GM21447 (cell line): ENCODE results near the gene NFATC4.
A peak's percentile ranks its signal among the peaks of the same experiment; 100 is the strongest.
"Not testable (repeated sequence)": the region's sequence is repeated elsewhere in the genome, so short reads cannot be mapped to it uniquely, and the experiment has no call there.

Experiments used
- ATAC-seq: cut with Tn5 transposase; IDR thresholded peaks from one replicate; pipeline ENCODE4 v1.9.1; 2021; ENCODE audit not compliant: unreplicated experiment

NFATC4 gene

DNA sequence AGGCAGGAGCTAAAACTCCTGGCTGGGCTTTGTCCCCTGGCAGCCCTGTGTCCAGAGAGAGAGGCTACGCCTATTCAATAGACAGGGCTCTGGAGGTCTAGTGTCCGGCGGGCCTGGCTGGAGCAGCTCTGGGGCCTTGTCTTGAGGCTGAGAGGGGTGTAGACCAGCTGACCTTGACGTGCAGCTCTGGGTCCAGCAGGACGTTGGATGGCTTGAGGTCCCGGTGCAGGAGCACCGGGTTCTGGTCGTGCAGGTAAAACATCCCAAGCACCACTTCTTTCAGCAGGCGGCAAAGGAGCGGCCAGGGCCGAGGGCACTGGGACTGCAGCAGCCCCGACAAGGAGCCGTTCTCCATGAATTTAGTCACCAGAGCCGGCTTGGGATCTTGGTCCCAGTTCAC lies 29.1 kb upstream of the NFATC4 start:
- ATAC-seq, result no peak

DNA sequence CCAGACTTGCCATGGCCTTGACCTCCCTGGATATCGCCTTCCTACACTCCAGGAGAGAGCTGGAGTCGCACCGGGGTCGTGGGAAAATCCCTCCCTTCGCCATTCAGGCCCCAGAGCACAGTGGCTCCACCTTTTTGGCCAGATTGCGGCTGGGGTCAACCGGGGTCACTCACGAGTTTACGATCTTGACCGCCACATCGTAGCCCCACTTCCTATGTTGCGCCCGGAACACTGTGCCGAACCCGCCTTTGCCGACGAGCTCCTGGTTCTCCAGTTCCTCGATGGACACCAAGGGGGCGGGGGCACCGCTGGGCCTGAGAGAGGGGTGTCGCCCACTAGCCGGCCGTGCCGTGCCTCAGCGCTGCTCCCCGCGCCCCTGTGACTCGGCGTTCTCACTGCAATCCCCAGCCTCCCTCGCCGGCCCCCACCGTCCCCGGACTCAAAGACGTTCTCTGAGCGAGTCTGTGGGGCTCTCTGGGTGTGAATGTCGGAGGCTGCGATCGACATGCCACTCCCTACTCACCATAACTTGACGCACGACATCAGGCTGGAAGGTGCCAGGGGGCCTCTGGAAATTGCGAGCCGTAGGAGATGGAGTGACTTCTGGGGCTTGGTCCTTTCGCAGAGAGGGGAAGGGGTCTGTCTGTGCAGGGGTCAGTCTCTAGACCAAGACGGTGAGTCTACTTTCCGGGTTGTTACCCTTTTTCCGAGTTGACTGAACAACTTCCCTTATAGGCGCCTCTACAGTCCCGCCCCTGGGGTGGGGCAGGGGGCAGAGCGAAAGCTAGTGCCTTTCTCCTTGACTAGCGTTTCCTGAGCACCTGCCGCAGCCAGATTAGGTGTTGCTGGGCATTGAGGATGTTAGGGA lies 28.5 kb upstream of the NFATC4 start, which contains the start of gene RIPK3:
RIPK3 (minus strand) TSS at position 708 of the 868 bp plus-strand sequence; CDS start at position 543, 165 bp downstream.
- ATAC-seq, result peak; percentile 92

DNA sequence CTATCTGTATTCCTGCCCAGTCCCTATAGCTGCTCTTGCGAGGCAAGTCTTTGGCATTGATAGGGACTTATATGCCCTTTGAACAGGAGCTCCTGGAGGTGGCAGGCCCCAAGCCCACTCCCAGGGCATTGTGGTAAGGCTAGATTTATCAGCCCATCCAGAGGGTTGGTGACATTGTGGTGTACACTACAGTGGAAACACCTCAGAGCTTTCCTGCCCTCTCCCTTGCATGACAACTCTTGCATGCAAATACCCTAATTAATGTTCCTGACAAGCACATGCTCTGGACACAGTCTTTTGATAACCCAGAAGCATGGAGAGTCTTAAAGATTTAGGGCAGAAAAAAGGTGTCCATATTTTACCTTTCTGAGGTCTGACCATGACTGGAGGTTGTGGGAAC lies 27.4 kb upstream of the NFATC4 start:
- no peak for ATAC-seq

DNA sequence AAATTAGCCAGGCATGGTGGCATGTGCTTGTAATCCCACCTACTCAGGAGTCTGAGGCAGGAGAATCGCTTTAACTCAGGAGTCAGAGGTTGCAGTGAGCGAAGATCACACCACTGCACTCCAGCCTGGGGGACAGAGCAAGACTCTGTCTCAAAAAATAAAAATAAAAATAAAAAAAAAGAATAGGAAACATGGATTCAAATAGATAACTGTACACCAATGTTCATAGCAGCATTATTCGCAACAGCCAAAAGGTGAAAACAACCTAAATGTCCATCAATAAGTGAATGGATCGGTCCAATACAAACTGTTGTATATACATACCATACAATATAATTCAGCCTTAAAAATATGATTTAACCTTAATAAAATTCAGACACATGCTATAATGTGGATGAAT lies 25.1 kb upstream of the NFATC4 start:
- ATAC-seq, result no peak

DNA sequence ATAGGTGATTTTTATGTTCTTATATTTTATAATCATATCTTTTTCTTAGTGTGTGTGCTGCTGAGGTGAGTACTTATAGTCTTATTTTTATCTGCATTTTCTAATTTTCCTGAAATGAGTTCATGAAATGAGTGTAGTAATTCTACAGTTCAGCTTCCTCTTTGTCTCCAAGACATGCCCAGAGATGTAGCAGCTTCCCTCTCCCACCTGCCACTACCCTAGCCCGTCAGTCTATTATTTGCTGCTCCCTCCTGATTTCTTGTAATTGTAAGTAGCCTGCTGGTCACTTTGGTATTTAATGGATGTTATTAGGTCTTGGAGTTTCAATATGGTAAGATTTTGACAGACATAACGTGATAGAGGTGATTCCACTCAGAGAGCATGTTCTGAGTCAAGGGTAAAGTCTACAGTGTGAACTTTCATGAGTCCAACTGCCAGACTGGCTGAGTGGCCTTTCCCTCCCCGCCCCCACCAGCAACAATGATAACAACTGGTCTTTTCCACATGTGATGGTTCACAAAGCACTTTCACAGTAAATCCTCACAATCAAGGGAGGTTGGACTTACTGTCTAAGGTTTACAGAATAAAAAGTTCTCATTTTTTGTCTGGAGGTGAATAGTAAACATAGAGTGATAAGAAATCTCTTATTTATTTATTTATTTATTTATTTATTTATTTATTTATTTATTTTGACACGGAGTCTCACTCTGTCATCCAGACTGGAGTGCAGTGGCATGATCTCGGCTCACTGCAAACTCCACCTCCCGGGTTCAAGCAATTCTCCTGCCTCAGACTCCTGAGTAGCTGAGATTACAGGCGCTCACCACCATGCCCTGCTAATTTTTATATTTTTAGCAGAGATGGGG lies 24.0 kb upstream of the NFATC4 start:
- no peak for ATAC-seq

DNA sequence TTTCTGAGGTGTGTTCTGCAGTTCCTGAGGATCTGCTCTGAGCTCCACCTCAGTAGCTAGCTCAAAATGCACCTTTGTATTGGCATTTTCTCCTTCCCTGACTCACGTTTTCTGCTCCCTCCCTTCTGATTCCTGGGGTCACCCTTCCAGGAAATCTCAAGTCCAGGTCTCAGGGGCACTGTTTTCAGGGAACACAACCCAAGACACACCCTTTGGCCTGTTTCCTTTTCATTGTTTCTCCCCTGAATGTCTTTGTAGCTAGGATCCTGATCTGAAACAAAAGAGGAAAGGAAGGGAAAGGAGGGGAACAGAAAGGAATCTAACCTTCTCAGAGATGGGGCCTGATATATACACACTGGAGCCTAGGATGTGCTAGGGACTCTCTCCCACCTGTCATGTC lies 20.9 kb upstream of the NFATC4 start:
- ATAC-seq, result no peak

DNA sequence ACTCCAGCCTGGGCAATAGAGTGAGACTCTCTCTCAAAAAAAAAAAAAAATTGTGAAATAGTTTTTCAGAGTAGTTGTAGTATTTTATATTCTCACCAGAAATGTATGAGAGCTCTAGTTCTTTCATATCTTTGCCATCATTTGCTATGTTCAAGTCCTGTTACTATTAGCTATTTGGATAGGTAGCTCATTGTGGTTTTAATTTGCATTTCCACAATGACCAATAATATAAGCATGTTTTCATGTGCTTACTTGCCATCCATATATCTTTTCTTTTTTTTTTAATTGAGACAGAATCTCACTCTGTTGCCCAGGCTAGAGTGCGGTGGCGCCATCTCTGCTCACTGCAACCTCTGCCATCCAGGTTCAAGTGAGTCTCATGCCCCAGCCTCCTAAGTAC lies 19.8 kb upstream of the NFATC4 start:
- no peak for ATAC-seq

DNA sequence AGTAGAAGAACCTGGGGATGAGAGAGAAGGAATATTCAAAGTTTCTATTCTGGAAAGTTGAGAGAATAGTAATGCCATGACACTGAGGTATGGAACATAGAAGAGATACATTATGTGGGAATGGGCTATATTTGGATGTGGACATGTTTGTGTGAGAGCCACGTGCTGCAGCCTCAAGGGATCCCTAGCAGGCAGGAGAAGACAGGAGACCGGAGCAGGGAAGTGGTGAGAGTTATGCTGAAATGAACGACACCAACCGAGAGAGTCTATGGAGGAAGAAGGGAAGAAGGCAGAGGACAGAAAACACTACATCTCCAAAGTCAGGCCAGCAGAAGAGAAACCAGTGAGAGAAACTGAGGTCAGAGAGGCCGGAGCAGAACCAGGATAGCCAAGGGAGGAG lies 18.2 kb upstream of the NFATC4 start:
- no peak for ATAC-seq

DNA sequence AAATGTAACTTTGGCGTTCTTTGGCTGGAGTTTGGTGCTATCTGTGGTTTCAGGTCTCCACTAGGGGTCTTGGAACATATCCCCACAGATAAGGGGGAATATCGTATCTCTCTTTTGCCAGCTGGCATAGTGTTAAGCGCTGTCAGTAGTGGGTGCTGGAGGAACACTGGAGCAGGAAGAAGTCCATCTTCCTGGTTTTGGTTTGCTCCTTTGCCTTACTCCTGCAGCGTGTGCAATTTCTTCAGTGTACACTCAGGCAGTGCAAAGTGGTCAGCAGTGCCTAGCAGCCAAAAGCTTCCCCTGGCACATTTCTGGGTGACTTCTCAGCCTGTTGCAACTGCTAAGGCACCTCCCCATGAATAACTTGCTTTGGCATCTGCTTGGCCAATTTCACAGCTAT lies 16.5 kb upstream of the NFATC4 start:
- no peak for ATAC-seq

DNA sequence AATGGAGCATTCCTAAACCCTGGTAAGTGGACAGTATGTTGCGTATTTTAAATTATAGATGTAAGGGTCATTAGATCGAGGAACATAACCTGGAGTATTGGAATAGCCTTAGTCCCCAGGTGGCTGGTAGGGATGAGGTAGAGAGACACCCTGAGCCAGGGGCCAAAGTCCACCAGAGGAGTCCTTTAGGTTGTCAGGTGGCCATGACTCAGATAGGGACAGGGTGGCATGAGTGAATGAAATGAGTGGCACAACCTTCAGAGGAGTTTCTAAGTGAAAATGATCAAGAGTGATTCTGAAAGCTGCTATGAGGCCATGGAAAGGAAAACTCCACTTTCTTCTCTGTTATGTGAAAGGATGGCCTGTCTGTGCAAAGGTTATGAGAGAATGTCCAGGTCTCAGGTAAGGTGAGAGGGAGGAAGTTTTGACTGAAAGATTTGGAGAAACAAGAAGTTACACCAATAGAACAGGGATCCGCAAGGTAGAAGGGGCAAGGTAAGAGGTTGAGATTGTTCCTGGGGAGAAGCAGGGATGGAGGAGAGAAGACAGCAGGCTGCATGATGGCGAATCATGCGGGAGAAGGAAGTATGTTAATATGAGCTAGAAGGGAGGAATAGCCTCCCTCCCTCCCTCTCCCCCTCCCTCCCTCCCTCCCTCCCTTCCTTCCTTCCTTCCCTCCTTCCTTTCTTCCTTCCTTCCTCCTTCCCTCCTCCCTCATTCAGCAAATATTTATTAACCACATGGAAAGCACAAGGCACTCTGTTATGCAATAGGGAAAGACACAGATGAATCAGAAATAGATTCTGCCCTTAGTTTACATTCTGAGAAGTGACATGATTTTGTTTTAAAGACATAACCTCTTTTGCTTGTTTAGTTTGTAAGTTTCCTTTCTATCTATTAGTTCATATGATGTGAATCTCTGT lies 14.2 kb upstream of the NFATC4 start:
- ATAC-seq, result no peak

DNA sequence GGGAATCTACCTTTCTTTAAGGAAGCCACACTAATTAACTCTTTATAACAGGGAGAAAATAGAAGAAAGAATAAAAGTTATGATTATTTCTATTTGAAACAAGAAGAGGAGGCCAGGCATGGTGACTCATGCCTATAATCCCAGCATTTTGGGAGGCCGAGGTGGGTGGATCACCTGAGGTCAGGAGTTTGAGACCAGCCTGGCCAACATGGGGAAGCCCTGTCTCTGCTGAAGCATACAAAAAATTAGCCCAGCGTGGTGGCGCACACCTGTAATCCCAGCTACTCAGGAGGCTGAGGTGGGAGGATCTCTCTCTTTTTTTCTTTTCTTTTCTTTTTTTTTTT lies 13.5 kb upstream of the NFATC4 start:
- not testable (repeated sequence) for ATAC-seq

DNA sequence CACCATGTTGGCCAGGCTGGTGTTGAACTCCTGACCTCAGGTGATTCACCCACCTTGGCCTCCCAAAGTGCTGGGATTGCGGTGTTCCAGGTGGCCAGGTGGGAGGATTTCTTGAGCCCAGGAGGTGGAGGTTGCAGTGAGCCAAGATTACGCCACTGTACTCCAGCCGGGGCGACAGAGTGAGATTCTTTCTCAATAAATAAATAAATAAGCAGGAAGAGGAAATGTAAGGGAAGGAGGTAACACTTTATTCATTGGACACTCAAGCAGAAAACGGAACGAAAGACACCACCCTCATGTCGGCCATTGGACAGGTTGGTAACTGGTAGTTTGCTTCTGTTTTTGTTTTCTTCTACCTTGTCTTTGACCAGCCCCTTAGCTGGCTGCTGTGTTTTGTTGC lies 13.0 kb upstream of the NFATC4 start:
- no peak for ATAC-seq

DNA sequence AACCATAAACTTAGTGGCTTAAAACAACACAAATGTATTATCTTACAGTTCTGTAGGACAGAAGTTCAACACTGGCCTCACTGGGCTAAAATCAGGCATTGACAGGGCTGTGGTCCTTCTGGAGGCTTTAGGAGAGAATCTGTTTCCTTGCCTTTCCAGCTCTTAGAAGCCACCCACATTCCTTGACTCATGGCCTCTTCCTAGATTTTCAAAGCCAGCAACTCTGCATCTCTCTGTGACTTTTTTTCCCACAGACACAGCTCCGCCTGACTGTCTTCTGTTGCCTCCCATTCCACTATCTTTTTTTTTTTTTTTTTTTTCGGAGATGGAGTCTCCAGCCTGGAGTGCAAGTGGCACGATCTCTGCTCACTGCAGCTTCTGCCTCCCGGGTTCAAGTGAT lies 11.8 kb upstream of the NFATC4 start:
- ATAC-seq, result no peak

DNA sequence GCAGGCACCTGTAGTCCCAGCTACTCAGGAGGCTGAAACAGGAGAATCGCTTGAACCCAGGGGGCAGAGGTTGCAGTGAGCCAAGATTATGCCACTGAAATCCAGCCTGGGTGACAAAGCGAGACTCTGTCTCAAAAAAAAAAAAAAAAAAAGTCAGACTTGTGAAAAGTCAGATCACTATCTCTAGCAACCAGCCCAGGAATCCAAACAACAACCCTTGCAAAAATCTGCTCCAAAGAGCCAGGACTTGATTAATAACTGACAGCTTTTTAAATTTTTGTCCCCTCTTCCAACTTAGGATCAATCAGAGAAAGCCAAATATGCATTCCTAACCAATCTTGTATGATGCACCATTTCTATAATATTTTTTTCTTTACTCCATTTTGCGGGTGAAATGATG lies 7.7 kb upstream of the NFATC4 start:
- ATAC-seq, result no peak

DNA sequence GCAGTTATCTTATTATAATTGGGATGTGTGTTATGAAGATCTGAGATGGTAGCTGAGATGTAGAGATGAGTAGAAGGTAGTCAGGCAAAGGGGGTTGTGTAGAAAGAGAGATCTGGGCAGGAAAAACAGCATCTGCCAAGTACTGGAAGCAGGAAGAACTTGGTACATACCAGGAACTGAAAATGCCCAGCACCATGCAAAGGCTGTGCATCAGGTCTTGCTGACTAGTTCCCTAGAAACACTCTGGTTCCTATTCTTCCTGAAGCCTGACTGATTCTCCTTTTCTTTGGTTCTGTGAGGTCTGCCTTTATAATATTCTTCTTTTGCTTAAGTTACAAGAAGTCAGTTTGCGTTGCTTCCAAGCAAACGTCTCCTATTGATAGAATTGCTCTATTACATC lies 6.7 kb upstream of the NFATC4 start:
- ATAC-seq, result no peak

DNA sequence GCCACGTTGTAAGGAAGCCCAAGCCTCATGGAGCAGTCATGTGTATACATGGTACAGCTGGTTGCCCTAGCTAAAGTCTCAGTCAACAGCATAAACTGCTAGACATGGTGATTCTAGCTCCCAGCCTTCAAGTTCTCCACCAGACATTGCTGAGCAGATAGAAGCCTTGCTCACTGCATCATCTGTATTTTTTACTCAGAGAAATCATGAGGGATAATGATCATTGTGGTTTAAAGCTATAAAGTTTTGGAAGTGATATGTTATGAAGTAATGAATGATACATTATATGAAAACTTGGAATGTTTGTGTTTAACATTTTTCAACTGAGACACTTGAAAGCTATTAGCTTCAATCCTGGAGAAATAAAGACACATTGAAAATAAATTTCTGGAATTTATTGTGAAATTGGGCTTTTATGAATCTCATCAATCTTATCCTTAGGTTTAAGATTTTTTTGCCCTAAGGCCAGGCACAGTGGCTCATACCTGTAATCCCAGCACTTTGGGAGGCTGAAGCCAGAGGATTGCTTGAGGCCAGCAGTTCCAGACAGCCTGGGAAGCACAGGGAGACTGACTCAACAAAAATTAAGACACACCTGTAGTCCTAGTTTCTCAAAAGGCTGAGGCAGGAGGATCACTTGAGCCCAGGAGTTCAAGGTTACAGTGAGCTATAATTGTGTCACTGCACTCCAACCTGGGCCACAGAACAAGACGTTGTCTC lies 5.6 kb upstream of the NFATC4 start:
- no peak for ATAC-seq

DNA sequence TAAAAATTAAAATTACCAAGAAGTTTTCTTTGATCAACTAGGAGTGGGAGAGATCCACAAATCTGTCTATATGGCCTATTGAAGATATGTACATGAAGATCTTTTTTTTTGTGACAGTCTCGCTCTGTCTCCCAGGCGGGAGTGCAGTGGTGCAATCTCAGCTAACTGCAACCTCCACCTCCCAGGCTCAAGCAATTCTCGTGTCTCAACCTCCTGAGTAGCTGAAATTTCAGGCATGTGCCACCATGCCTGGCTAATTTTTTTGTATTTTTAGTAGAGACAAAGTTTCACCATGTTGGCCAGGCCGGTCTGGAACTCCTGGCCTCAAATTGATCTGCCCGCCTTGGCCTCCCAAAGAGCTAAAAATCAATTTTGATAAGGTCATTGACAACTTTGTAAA lies 4.6 kb upstream of the NFATC4 start:
- no peak for ATAC-seq

DNA sequence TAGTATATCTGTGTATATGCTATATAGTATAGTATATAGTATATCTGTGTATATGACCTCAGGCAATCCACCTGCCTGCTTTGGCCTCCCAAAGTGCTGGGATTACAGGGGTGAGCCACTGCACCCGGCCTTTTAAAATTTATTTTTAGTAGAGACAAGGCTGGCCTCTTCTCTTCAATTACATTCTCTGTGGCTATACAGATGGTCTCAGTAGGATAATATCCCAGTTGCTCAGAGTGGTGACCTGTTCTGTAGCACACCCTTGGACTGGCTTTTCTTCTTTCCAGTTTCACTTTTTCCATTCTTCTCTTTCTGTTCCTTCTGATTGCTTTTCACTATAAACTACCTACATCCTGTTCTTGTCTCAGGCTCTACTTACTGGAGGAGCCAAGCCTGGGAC lies 3.1 kb upstream of the NFATC4 start:
- ATAC-seq, result no peak

DNA sequence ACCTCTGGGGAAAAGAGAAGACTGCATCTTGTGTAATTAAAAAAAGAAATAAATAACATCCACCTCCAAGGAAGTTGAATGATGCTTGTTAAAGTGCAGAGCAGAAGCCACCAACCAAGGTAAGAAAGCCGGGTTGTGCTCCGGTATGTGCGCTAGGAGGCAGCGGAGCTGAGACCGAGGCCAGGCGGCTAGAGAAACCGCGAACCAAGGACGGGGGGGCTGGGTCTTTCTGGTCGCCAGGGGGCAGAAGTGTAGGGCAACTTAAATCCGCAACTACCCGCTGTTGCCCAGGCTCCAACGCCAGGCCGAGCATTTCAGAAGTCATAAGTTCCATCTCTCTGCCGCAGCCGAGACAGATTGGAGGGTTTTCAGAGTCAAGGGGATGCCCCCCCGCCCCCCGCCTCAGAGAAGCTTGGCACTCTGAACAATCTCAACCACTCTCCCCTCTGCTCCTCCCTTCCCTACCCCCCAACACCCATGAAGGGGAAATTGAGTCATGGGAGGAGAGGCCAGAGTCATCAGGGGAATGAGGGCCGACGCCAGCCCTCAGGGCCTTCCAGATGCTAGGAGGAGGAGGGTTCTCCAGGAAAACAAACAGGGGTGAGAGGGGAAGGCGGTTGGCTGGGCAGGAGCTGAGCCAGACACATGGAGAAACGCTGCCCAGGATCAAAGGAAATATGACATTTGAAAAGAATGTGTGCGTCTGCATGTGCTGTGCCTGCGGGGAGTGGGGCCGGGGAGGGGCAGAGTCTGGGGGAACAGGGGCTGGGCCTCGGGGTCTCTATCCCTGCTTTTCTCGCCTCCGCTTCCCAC lies 2.2 kb upstream of the NFATC4 start:
- no peak for ATAC-seq

DNA sequence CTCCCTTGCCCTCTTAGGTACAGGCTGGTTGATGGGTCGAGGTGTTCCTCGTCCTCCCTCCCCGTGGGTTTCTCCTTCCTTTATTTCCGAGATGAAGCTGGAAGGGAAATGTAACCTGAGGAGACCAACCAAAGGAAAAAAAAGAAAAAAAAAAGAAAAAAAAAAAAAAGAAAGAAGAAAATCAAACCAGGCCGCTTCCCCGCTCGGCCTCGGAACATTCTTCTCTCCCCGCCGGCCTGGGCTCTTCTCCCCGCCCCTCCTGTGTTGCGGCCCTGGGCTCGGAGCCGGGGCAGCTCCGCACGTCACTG lies 1.6 kb upstream of the NFATC4 start:
- ATAC-seq, result no peak
